GM19468 (cell line): ENCODE measurements around the gene PSMD1.
"Not testable (repeated sequence)": the region's sequence is repeated elsewhere in the genome, so short reads cannot be mapped to it uniquely, and the experiment has no call there.

Experiments
- ATAC-seq: cut with Tn5 transposase; IDR thresholded peaks from one replicate; pipeline ENCODE4 v1.9.1; 2021; ENCODE audit warnings: mild to moderate bottlenecking, moderate library complexity, moderate number of reproducible peaks; ENCODE audit not compliant: unreplicated experiment; ENCODE audit errors: extremely low read depth

The PSMD1 gene

GRCh38 chr2:231134910-231135655, 78.4 kb downstream of the PSMD1 start:
- ATAC-seq = no peak

GRCh38 chr2:231138699-231139098, 82.0 kb downstream of the PSMD1 start:
- no peak for ATAC-seq

GRCh38 chr2:231139796-231140195, 83.1 kb downstream of the PSMD1 start:
- no peak for ATAC-seq

GRCh38 chr2:231140808-231141207, 84.1 kb downstream of the PSMD1 start:
- not testable (repeated sequence) for ATAC-seq

- no peak for ATAC-seq
These were observed 88.2 kb downstream of the PSMD1 start for GRCh38 chr2:231144896-231145295.

GRCh38 chr2:231146665-231147064, 90.0 kb downstream of the PSMD1 start:
- ATAC-seq = no peak

GRCh38 chr2:231152800-231153557, 96.3 kb downstream of the PSMD1 start:
- no peak for ATAC-seq

- no peak for ATAC-seq
These were observed 102.6 kb downstream of the PSMD1 start for GRCh38 chr2:231159306-231159705.

GRCh38 chr2:231160701-231161100, 104.0 kb downstream of the PSMD1 start:
- ATAC-seq = no peak

GRCh38 chr2:231161252-231161839, 104.7 kb downstream of the PSMD1 start:
- no peak for ATAC-seq

- ATAC-seq = no peak
These were observed 105.2 kb downstream of the PSMD1 start for GRCh38 chr2:231161877-231162329.

- ATAC-seq = no peak
These were observed 106.3 kb downstream of the PSMD1 start for GRCh38 chr2:231163011-231163410.

GRCh38 chr2:231163414-231164095, 106.9 kb downstream of the PSMD1 start:
- no peak for ATAC-seq

GRCh38 chr2:231167745-231168459, 111.2 kb downstream of the PSMD1 start:
- ATAC-seq = no peak

GRCh38 chr2:231168460-231169139, 111.9 kb downstream of the PSMD1 start:
- ATAC-seq = no peak

- ATAC-seq = no peak
These were observed 112.8 kb downstream of the PSMD1 start for GRCh38 chr2:231169488-231169887.

- ATAC-seq = no peak
These were observed 113.4 kb downstream of the PSMD1 start for GRCh38 chr2:231170055-231170454.

- ATAC-seq = no peak
These were observed 115.4 kb downstream of the PSMD1 start for GRCh38 chr2:231172025-231172424.

GRCh38 chr2:231174211-231174651, 117.6 kb downstream of the PSMD1 start:
- ATAC-seq = no peak
